ENCODE data around the gene GUCY1A2. TPM values are rescaled to one million over a fixed set of nuclear protein-coding genes. Genes with fewer than 3 reads are reported as not detected.

GUCY1A2 gene
- polyA plus RNA-seq, 1 donor = 5.7 TPM

DNA sequence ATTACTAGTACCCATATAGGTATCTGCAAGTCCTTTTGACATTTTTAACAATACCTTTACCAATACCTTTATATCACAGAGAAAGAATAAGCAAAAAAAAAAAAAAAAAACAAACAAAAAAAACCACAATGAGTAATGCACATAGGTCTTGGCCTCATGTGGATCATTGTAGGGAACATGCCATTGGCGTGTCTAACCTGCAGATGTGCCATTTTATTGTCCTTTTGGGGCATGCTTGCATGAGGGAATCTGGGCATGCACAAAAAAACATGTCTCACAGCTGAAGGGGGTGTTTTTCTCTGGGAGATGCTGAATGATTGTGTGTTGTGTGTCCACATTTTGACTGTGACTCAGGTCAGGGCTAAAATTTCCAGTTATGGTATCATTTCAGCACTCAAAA is 361.6 kb downstream of the GUCY1A2 start:
- no peak for DNase-seq (ENCODE audit: low read depth)

- DNase-seq (ENCODE audit: low read depth) = no peak
Measured at GRCh38 chr11:106644824-106645223, 373.5 kb downstream of the GUCY1A2 start.

GRCh38 chr11:106642331-106642730 is 375.9 kb downstream of the GUCY1A2 start:
- no peak for DNase-seq (ENCODE audit: low read depth)

DNA sequence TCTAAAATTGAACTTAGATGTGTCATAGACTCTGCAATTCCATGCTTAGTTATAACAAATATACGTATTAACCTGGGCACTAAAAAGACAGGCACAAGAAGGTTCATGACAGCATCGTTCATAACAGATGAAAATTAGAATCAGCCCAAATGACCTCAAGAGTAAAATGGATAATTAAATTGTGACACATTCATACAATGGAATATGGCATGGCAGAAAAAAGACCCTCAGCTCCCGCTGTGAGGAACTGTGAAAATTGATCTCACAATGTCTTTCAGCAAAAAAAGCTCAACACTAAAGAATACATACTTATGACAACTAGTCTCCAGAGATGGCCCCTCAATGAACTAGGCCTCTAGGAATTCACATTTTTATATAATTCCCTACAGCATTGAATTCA is 386.0 kb downstream of the GUCY1A2 start:
- no peak for DNase-seq (ENCODE audit: low read depth)

- DNase-seq (ENCODE audit: low read depth) = no peak
Measured at GRCh38 chr11:106627694-106628093, 390.6 kb downstream of the GUCY1A2 start.

DNA sequence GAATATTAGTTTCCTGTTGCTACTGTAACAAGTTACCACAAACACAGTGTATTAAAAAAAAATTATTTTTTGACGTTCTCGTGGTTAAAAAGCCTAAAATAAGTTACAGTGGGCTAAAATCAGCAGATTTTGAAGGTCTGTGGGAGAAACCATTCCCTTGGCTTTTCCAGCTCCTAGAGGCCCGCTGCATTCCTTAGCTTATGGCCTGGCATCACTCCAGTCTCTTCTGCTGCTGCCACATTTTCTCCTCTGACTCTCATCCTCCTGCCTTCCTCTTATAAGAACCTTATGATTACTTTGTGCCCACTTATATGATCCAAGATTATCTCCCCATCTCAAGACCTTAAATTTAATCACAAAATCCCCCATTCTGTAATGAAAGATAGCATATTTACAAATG is 392.7 kb downstream of the GUCY1A2 start:
- DNase-seq (ENCODE audit: low read depth) = no peak

GRCh38 chr11:106624377-106624776 is 393.9 kb downstream of the GUCY1A2 start:
- DNase-seq (ENCODE audit: low read depth) = no peak
